NCI-H774 (cell line): ENCODE measurements around the gene TBCD.

Source experiments
- DNase-seq: peaks from one replicate; lab custom pipeline; 2025; lab: John Stamatoyannopoulos, UW

TBCD gene

GRCh38 chr17:82926081-82926480, 174.2 kb downstream of the TBCD start:
- no peak for DNase-seq

GRCh38 chr17:82926716-82927115, 174.9 kb downstream of the TBCD start:
- DNase-seq = no peak

- no peak for DNase-seq
Measured at GRCh38 chr17:82927311-82927660, 175.4 kb downstream of the TBCD start.

GRCh38 chr17:82927661-82928601, 176.1 kb downstream of the TBCD start:
- no peak for DNase-seq

GRCh38 chr17:82929011-82929622, 177.3 kb downstream of the TBCD start:
- DNase-seq = no peak

- no peak for DNase-seq
Measured at GRCh38 chr17:82929676-82930042, 177.8 kb downstream of the TBCD start.

- no peak for DNase-seq
Measured at GRCh38 chr17:82930043-82930923, 178.4 kb downstream of the TBCD start.

- DNase-seq = no peak
Measured at GRCh38 chr17:82930924-82931698, 179.2 kb downstream of the TBCD start.

GRCh38 chr17:82931699-82932517, 180.0 kb downstream of the TBCD start:
- DNase-seq = no peak

GRCh38 chr17:82932518-82933310, 180.8 kb downstream of the TBCD start:
- no peak for DNase-seq

- no peak for DNase-seq
Measured at GRCh38 chr17:82933911-82934310, 182.0 kb downstream of the TBCD start.

- no peak for DNase-seq
Measured at GRCh38 chr17:82935966-82936767, 184.3 kb downstream of the TBCD start.

GRCh38 chr17:82936768-82937171, 184.9 kb downstream of the TBCD start:
- no peak for DNase-seq

- DNase-seq = no peak
Measured at GRCh38 chr17:82937411-82938371, 185.8 kb downstream of the TBCD start.

- no peak for DNase-seq
Measured at GRCh38 chr17:82938486-82938872, 186.6 kb downstream of the TBCD start.

GRCh38 chr17:82938873-82939620, 187.2 kb downstream of the TBCD start:
- DNase-seq = no peak

GRCh38 chr17:82939621-82940135, 187.8 kb downstream of the TBCD start:
- DNase-seq = no peak
